Calu3 (cell line): ENCODE measurements around the gene ANKMY1. TPM values are rescaled to one million over a fixed set of nuclear protein-coding genes. Genes with fewer than 3 reads are reported as not detected.

Experiments used
- BruUV-seq: library from RNA; stranded (reverse); fragments of 400-500 nt; replicated peaks from 2 replicates; lab custom pipeline; 2021; lab: Mats Ljungman, UMichigan
- CTCF ChIA-PET: fragments of 300-600 bp; sonication (Branson Sonifier 250); formaldehyde crosslinking; loops from one replicate; lab custom pipeline; 2022; ENCODE audit warnings: antibody characterized with exemption; lab: Charles Lee
- DNase-seq: peaks from one replicate; pipeline ENCODE4 v3.0.0; 2022
- H3K27ac Mint-ChIP-seq: one replicate; pipeline ENCODE4 v1.8.0; 2022; ENCODE audit warnings: mixed read lengths; ENCODE audit not compliant: unreplicated experiment
- H3K27me3 Mint-ChIP-seq: one replicate; pipeline ENCODE4 v1.8.0; 2022; ENCODE audit warnings: mixed read lengths; ENCODE audit not compliant: unreplicated experiment
- H3K36me3 Mint-ChIP-seq: one replicate; pipeline ENCODE4 v1.8.0; 2022; ENCODE audit warnings: mild to moderate bottlenecking, moderate library complexity, mixed read lengths; ENCODE audit not compliant: insufficient read depth, unreplicated experiment
- H3K4me1 Mint-ChIP-seq: one replicate; pipeline ENCODE4 v1.8.0; 2022; ENCODE audit warnings: mild to moderate bottlenecking, low read depth, mixed read lengths; ENCODE audit not compliant: unreplicated experiment
- H3K4me3 Mint-ChIP-seq: one replicate; pipeline ENCODE4 v1.8.0; 2022; ENCODE audit warnings: mild to moderate bottlenecking, low read depth, moderate library complexity, mixed read lengths; ENCODE audit not compliant: unreplicated experiment
- H3K9me3 Mint-ChIP-seq: one replicate; pipeline ENCODE4 v1.8.0; 2022; ENCODE audit warnings: low read depth, mixed read lengths; ENCODE audit not compliant: unreplicated experiment
- CTCF ChIP-seq: fragments of 200-600 bp; IDR thresholded peaks from one replicate; pipeline ENCODE4 v1.8.0; 2022; ENCODE audit warnings: antibody characterized with exemption; ENCODE audit not compliant: unreplicated experiment
- intact Hi-C: fragments of 100-400 bp; cut with micrococcal nuclease; formaldehyde crosslinking; loops from one replicate; pipeline ENCODE4 v1.10.0; 2022; ENCODE audit not compliant: unreplicated experiment
- total RNA-seq: library from RNA; stranded (reverse); gene quantifications from 2 replicates; pipeline ENCODE4 v1.2.3, GENCODE V29; 2022

ANKMY1 gene
- total RNA-seq, 1 experiment from 2014 or later: 38.2 TPM

GRCh38 chr2:240598311-240598911, 40.6 kb upstream of the ANKMY1 start:
- BruUV-seq: no TSS peak
- CTCF ChIA-PET: no interaction called here
- no peak overlapping the region for H3K27ac Mint-ChIP-seq
- no peak overlapping the region for H3K4me3 Mint-ChIP-seq
- intact Hi-C loops: no loop called here
- H3K4me1 Mint-ChIP-seq: no peaks in the 10 kb centered on the region
- no peaks in the 10 kb centered on the region for H3K27me3 Mint-ChIP-seq
- peaks cover 4% of the 10 kb centered on the region for H3K36me3 Mint-ChIP-seq
- H3K9me3 Mint-ChIP-seq: no peaks in the 10 kb centered on the region
- DNase-seq: no peak
- no peak for TF ChIP-seq CTCF

- H3K27me3 Mint-ChIP-seq: no peaks in the 10 kb centered on the region
- no peak for TF ChIP-seq CTCF
- no peaks in the 10 kb centered on the region for H3K9me3 Mint-ChIP-seq
- CTCF ChIA-PET: no interaction called here
- H3K4me1 Mint-ChIP-seq: no peaks in the 10 kb centered on the region
- BruUV-seq: no TSS peak
- no peak overlapping the region for H3K27ac Mint-ChIP-seq
- peaks cover 4% of the 10 kb centered on the region for H3K36me3 Mint-ChIP-seq
- DNase-seq: no peak
- H3K4me3 Mint-ChIP-seq: no peak overlapping the region
- intact Hi-C loops: no loop called here
These were observed 39.8 kb upstream of the ANKMY1 start for GRCh38 chr2:240597419-240598181.

GRCh38 chr2:240597054-240597418, 39.2 kb upstream of the ANKMY1 start:
- no peak for DNase-seq
- no peaks in the 10 kb centered on the region for H3K4me1 Mint-ChIP-seq
- no peaks in the 10 kb centered on the region for H3K9me3 Mint-ChIP-seq
- CTCF ChIA-PET: no interaction called here
- BruUV-seq: no TSS peak
- intact Hi-C loops: no loop called here
- H3K27ac Mint-ChIP-seq: no peak overlapping the region
- no peak for TF ChIP-seq CTCF
- H3K27me3 Mint-ChIP-seq: no peaks in the 10 kb centered on the region
- peaks cover 4% of the 10 kb centered on the region for H3K36me3 Mint-ChIP-seq
- H3K4me3 Mint-ChIP-seq: no peak overlapping the region

- CTCF ChIA-PET: no interaction called here
These were observed 38.7 kb upstream of the ANKMY1 start for GRCh38 chr2:240596491-240596931.

More at GRCh38 chr2:240596491-240596931, 38.7 kb upstream of the ANKMY1 start:
- TF ChIP-seq CTCF: no peak
- no peaks in the 10 kb centered on the region for H3K4me1 Mint-ChIP-seq
- H3K36me3 Mint-ChIP-seq: peaks cover 4% of the 10 kb centered on the region
- no peak overlapping the region for H3K27ac Mint-ChIP-seq
- BruUV-seq: no TSS peak
- no peaks in the 10 kb centered on the region for H3K27me3 Mint-ChIP-seq
- intact Hi-C loops: no loop called here
- H3K9me3 Mint-ChIP-seq: no peaks in the 10 kb centered on the region
- no peak overlapping the region for H3K4me3 Mint-ChIP-seq
- DNase-seq: no peak
